GM12878 (cell line): ENCODE results near the gene ABCA13. TPM values are rescaled to one million over a fixed set of nuclear protein-coding genes. Genes with fewer than 3 reads are reported as not detected.

Experiments used
- ATAC-seq: fragments of 200-7000 bp; cut with Tn5 transposase; 3 replicates; pipeline ENCODE4 v1.9.1; 2020; ENCODE audit warnings: mild to moderate bottlenecking, moderate library complexity
- BruUV-seq: library from RNA; stranded (reverse); fragments of 400-500 nt; replicated peaks from 2 replicates; lab custom pipeline; 2021; lab: Mats Ljungman, UMichigan
- CTCF ChIA-PET: fragments of 300-600 bp; sonication (Branson Sonifier 250); formaldehyde crosslinking; extraction: SDS; loops from one replicate; lab custom pipeline; 2021; ENCODE audit warnings: inconsistent platforms; lab: Yijun Ruan, JAX
- POLR2A ChIA-PET: fragments of 350-600 bp; formaldehyde crosslinking; extraction: SDS; loops from one replicate; lab custom pipeline; 2021; ENCODE audit warnings: inconsistent platforms; lab: Charles Lee
- RAD21 ChIA-PET: fragments of 300-600 bp; sonication (Branson Sonifier 250); formaldehyde crosslinking; loops from one replicate; lab custom pipeline; 2023; ENCODE audit warnings: antibody characterized with exemption; ENCODE audit not compliant: unreplicated experiment; lab: Charles Lee
- SMC1A ChIA-PET: fragments of 300-600 bp; sonication (Branson Sonifier 250); formaldehyde crosslinking; loops from one replicate; lab custom pipeline; 2023; ENCODE audit not compliant: unreplicated experiment, uncharacterized antibody; lab: Charles Lee
- DNase-seq: peaks from one replicate; pipeline ENCODE4 v3.0.0-alpha.2; 2011; ENCODE audit warnings: low read depth, low spot score
- FAIRE-seq: peaks from 3 replicates; lab custom pipeline; 2011; peaks lifted over from hg19 to GRCh38; lab: Jason Lieb, UNC
- H2AFZ ChIP-seq: 2 replicates; pipeline ENCODE4 v1.6.0; 2011; ENCODE audit warnings: low read depth, low read length, control low read depth; ENCODE audit not compliant: control insufficient read depth
- H3K27ac ChIP-seq: 2 replicates; pipeline ENCODE4 v1.5.1; 2011; ENCODE audit warnings: control low read depth; ENCODE audit not compliant: control insufficient read depth, insufficient read depth
- H3K27me3 ChIP-seq, 2 experiments: replicated peaks in 1 of 2; 2 replicates each; pipeline versions ENCODE4 v1.6.0 to v1.6.1; 2011; ENCODE audit warnings: low read length in 1 of 2; ENCODE audit not compliant: control insufficient read depth in 2 of 2, insufficient read depth in 2 of 2
- H3K36me3 ChIP-seq, 2 experiments: 2 replicates each; pipeline ENCODE4 v1.5.1; 2011; ENCODE audit warnings: low read length in 1 of 2; ENCODE audit not compliant: control insufficient read depth in 2 of 2, insufficient read depth in 2 of 2
- H3K4me1 ChIP-seq: 2 replicates; pipeline ENCODE4 v1.6.1; 2011; ENCODE audit warnings: mild to moderate bottlenecking, low read length, moderate library complexity, mixed read lengths; ENCODE audit not compliant: control insufficient read depth, insufficient read depth
- H3K4me2 ChIP-seq: 2 replicates; pipeline ENCODE4 v1.6.0; 2011; ENCODE audit warnings: control low read depth; ENCODE audit not compliant: control insufficient read depth, insufficient read depth
- H3K4me3 ChIP-seq: fragments of 200-600 bp; sonication (generic); 2 replicates; pipeline ENCODE4 v1.5.1; 2016
- H3K79me2 ChIP-seq: 2 replicates; pipeline ENCODE4 v1.6.0; 2011; ENCODE audit warnings: low read length; ENCODE audit not compliant: control insufficient read depth, insufficient read depth
- H3K9ac ChIP-seq: 2 replicates; pipeline ENCODE4 v1.8.0; 2011; ENCODE audit warnings: low read length, control low read depth, mixed read lengths; ENCODE audit not compliant: control insufficient read depth, insufficient read depth
- H3K9me3 ChIP-seq: replicated peaks from 3 replicates; pipeline ENCODE4 v1.5.1; 2011; ENCODE audit warnings: mild to moderate bottlenecking, low read length; ENCODE audit not compliant: control insufficient read depth, insufficient read depth
- H4K20me1 ChIP-seq: 2 replicates; pipeline ENCODE4 v1.6.0; 2011; ENCODE audit not compliant: control insufficient read depth, insufficient read depth
- CBX3 ChIP-seq: fragments of 200-600 bp; sonication (generic); IDR thresholded peaks from 2 replicates; pipeline ENCODE4 v1.6.1; 2016; ENCODE audit warnings: low read depth, borderline replicate concordance
- CBX5 ChIP-seq: sonication (generic); IDR thresholded peaks from 2 replicates; pipeline ENCODE4 v1.6.1; 2016; ENCODE audit warnings: low read depth, moderate library complexity, mild to moderate bottlenecking, inconsistent platforms
- CHD4 ChIP-seq: fragments of 200-600 bp; sonication (generic); IDR thresholded peaks from 2 replicates; pipeline ENCODE4 v1.6.1; 2016; ENCODE audit warnings: mild to moderate bottlenecking
- CREM ChIP-seq: IDR thresholded peaks from 2 replicates; pipeline ENCODE4 v1.6.1; 2014; ENCODE audit warnings: antibody characterized with exemption, low read depth
- EED ChIP-seq: sonication (generic); IDR thresholded peaks from 2 replicates; pipeline ENCODE4 v1.6.1; 2016; ENCODE audit warnings: antibody characterized with exemption, low read depth
- ESRRA ChIP-seq: IDR thresholded peaks from 2 replicates; pipeline ENCODE4 v1.6.1; 2012; ENCODE audit warnings: mild to moderate bottlenecking, low read length, improper control_type of control experiment
- GATAD2B ChIP-seq: fragments of 450-650 bp; conservative IDR thresholded peaks from 2 replicates; pipeline ENCODE4 v1.6.1; 2017; ENCODE audit warnings: low read depth, mild to moderate bottlenecking, moderate library complexity
- HSF1 ChIP-seq: fragments of 150-350 bp; IDR thresholded peaks from 2 replicates; pipeline ENCODE4 v1.6.1; 2014; ENCODE audit warnings: mild to moderate bottlenecking, low read depth, low read length
- IRF3 ChIP-seq: fragments of 450-650 bp; IDR thresholded peaks from 2 replicates; pipeline ENCODE4 v1.6.1; 2014; ENCODE audit warnings: mild to moderate bottlenecking
- KAT2A ChIP-seq: conservative IDR thresholded peaks from 2 replicates; pipeline ENCODE4 v1.6.1; 2011; ENCODE audit warnings: low read depth, low read length; ENCODE audit not compliant: control insufficient read depth
- MAX ChIP-seq: IDR thresholded peaks from 2 replicates; pipeline ENCODE4 v1.6.1; 2012; ENCODE audit warnings: low read depth, low read length, improper control_type of control experiment
- NFYA ChIP-seq: IDR thresholded peaks from 2 replicates; pipeline ENCODE4 v1.6.1; 2011; ENCODE audit warnings: low read depth, mild to moderate bottlenecking, low read length, improper control_type of control experiment, borderline replicate concordance
- RCOR1 ChIP-seq: conservative IDR thresholded peaks from 2 replicates; pipeline ENCODE4 v1.6.1; 2012; ENCODE audit warnings: low read depth, low read length, improper control_type of control experiment
- SUZ12 ChIP-seq: fragments of 200-600 bp; sonication (generic); IDR thresholded peaks from one replicate; pipeline ENCODE4 v1.6.1; 2018; ENCODE audit warnings: antibody characterized with exemption, mild to moderate bottlenecking; ENCODE audit not compliant: unreplicated experiment
- WRNIP1 ChIP-seq: IDR thresholded peaks from 2 replicates; pipeline ENCODE4 v1.6.1; 2011; ENCODE audit warnings: low read depth, low read length, improper control_type of control experiment, borderline replicate concordance
- ZNF274 ChIP-seq: IDR thresholded peaks from one replicate; pipeline ENCODE4 v1.8.0; 2011; ENCODE audit not compliant: insufficient read length, insufficient read depth
- WGBS: methylation state at CpG from one replicate; pipeline ENCODE4 v1.1.6; 2016; ENCODE audit warnings: low lambda C conversion rate; ENCODE audit not compliant: insufficient replicate concordance, insufficient coverage; ENCODE audit errors: missing lambda C conversion rate; 5-methylcytosine and 5-hydroxymethylcytosine counted together
- in situ Hi-C: fragments of 300-500 bp; cut with MboI; formaldehyde crosslinking; loops from 9 replicates; pipeline ENCODE4 v1.14.3; 2018; ENCODE audit warnings: mixed read lengths
- intact Hi-C: fragments of 100-400 bp; cut with micrococcal nuclease; formaldehyde crosslinking; loops from one replicate; pipeline ENCODE4 v1.14.2; 2022; ENCODE audit not compliant: unreplicated experiment
- polyA plus RNA-seq, 11 experiments: library from polyadenylated mRNA; depleted of rRNA in 4 of 11; unstranded in 6 of 11; stranded (reverse) in 5 of 11; fragments of >200 nt; fragmentation: Nextera tagmentation in 4 of 11; fragmentation: Illumina TruSeq in 1 of 11; extraction: Ambion mirVana in 4 of 11; extraction: Trizol in 1 of 11; gene quantifications; 1 replicate in 1 of 11; 2 replicates in 10 of 11; pipeline versions ENCODE4 v1.2.1 to v1.2.3, GENCODE V29; 2011 to 2016; ENCODE audit warnings: inconsistent platforms in 2 of 11, missing spikeins in 2 of 11, low read depth in 1 of 11
- total RNA-seq, 4 experiments: library from RNA; depleted of rRNA in 3 of 4; stranded (reverse); fragments of >200 nt in 3 of 4; fragmentation: Illumina TruSeq in 1 of 4; extraction: Trizol in 1 of 4; gene quantifications; 2 replicates each; pipeline versions ENCODE4 v1.2.1 to v1.2.3, GENCODE V29; 2013 to 2021

The ABCA13 gene
- total and polyA plus RNA-seq, 10 of the 15 experiments (the other 5 are each of a cell fraction or from before 2014, with no cell fraction given), result under 0.01 to 0.98 (median 0.04) TPM; not detected in 2

- Histone ChIP-seq H4K20me1 (no peaks in the 10 kb centered on the region), H3K4me1 (no peaks in the 10 kb centered on the region), H3K9ac (no peak overlapping the region), H2AFZ (no peak overlapping the region), H3K4me2 (no peak overlapping the region), H3K27ac (no peak overlapping the region), H3K4me3 (no peak overlapping the region), H3K27me3 (no peaks in the 10 kb centered on the region), H3K79me2 (no peaks in the 10 kb centered on the region), H3K36me3 (no peaks in the 10 kb centered on the region), H3K9me3 (no peaks in the 10 kb centered on the region)
- TF ChIP-seq RCOR1 (no peak), CBX3 (no peak), ZNF274 (no peak), NFYA (no peak), KAT2A (no peak)
- ChIA-PET POLR2A (no interaction called here), SMC1A (no interaction called here), RAD21 (no interaction called here), CTCF (no interaction called here)
- intact Hi-C loops, result no loop called here
- in situ Hi-C loops, result no loop called here
- BruUV-seq, result no TSS peak
- DNase-seq (no peak), FAIRE-seq (no peak), ATAC-seq (no peak)
- WGBS, result 27% methylated on average over 1 of the region's 1 CpG
Observed at GRCh38 chr7:48452218-48452617, 281.0 kb downstream of the ABCA13 start.

GRCh38 chr7:48454750-48455192, 283.5 kb downstream of the ABCA13 start:
- ATAC-seq, result no peak
- CTCF ChIA-PET, result no interaction called here
- FAIRE-seq, result no peak
- no peak for TF ChIP-seq MAX
- no peak for TF ChIP-seq ESRRA
- no peak for TF ChIP-seq CBX5
- no peak for TF ChIP-seq IRF3
- no peak for TF ChIP-seq WRNIP1
- no peak for TF ChIP-seq CREM
- TF ChIP-seq HSF1, result no peak
- TF ChIP-seq EED, result no peak
- TF ChIP-seq GATAD2B, result no peak
- no peak for TF ChIP-seq SUZ12
- TF ChIP-seq CHD4, result no peak

More at GRCh38 chr7:48454750-48455192, 283.5 kb downstream of the ABCA13 start:
- no peak for DNase-seq
- POLR2A ChIA-PET, result no interaction called here
- no TSS peak for BruUV-seq
- no peaks in the 10 kb centered on the region; a peak in 1 of 4 replicates for H3K27me3 ChIP-seq
- intact Hi-C loops (no loop called here), in situ Hi-C loops (no loop called here)
- no peaks in the 10 kb centered on the region for H3K36me3 ChIP-seq
- no peak overlapping the region for H2AFZ ChIP-seq
- WGBS, result 83% methylated on average over 29 of the region's 38 CpGs
- RAD21 ChIA-PET, result no interaction called here
- no peaks in the 10 kb centered on the region for H3K4me1 ChIP-seq
- H3K27ac ChIP-seq, result no peak overlapping the region
- H3K4me3 ChIP-seq, result no peak overlapping the region
- H3K79me2 ChIP-seq, result no peaks in the 10 kb centered on the region
- H3K9me3 ChIP-seq, result no peaks in the 10 kb centered on the region
- H3K4me2 ChIP-seq, result no peak overlapping the region
- H4K20me1 ChIP-seq, result no peaks in the 10 kb centered on the region
- H3K9ac ChIP-seq, result no peak overlapping the region
- SMC1A ChIA-PET, result no interaction called here
